22Rv1 (cell line): ENCODE measurements around the gene FANCI.

Experiments used
- H3K27ac ChIP-seq: fragments of 450-650 bp; 2 replicates; pipeline ENCODE4 v1.5.1; 2017
- CTCF ChIP-seq: fragments of 450-650 bp; IDR thresholded peaks from 2 replicates; pipeline ENCODE4 v1.5.1; 2017; ENCODE audit warnings: mild to moderate bottlenecking
- ZFX ChIP-seq: fragments of 450-650 bp; IDR thresholded peaks from 2 replicates; pipeline ENCODE4 v1.6.1; 2017; ENCODE audit warnings: antibody characterized with exemption, borderline replicate concordance

FANCI gene

GRCh38 chr15:89358435-89358754 lies 114.6 kb downstream of the FANCI start:
- TF ChIP-seq CTCF (no peak), ZFX (no peak)
- no peak overlapping the region for H3K27ac ChIP-seq

GRCh38 chr15:89358755-89359439 lies 115.1 kb downstream of the FANCI start:
- TF ChIP-seq CTCF, result peak; percentile 99
- TF ChIP-seq ZFX, result no peak
- no peak overlapping the region for H3K27ac ChIP-seq

GRCh38 chr15:89359471-89360293 lies 115.9 kb downstream of the FANCI start:
- H3K27ac ChIP-seq, result no peak overlapping the region
- TF ChIP-seq ZFX (no peak), CTCF (no peak)

- no peak overlapping the region for H3K27ac ChIP-seq
- no peak for TF ChIP-seq CTCF
- TF ChIP-seq ZFX, result no peak
Measured at GRCh38 chr15:89360294-89360971, 116.7 kb downstream of the FANCI start.

GRCh38 chr15:89361451-89362202 lies 117.8 kb downstream of the FANCI start:
- no peak overlapping the region for H3K27ac ChIP-seq
- TF ChIP-seq ZFX (no peak), CTCF (no peak)

- no peak overlapping the region for H3K27ac ChIP-seq
- TF ChIP-seq CTCF, result no peak
- TF ChIP-seq ZFX, result no peak
Measured at GRCh38 chr15:89362203-89363101, 118.7 kb downstream of the FANCI start.
